Subcutaneous adipose tissue (tissue), 4 donors: ENCODE results near the gene GP1BA. TPM values are rescaled to one million over a fixed set of nuclear protein-coding genes. Genes with fewer than 3 reads are reported as not detected.

ENCODE experiments used
- small RNA-seq: library from RNA; depleted of rRNA; stranded (forward); fragments of <200 nt; gene quantifications from one replicate; pipeline ENCODE3, GENCODE V24; 2016
- total RNA-seq, 4 donors: library from RNA; depleted of rRNA; stranded (reverse); fragments of >200 nt; gene quantifications; one replicate each; pipeline ENCODE4 v1.1.0, GENCODE V29; 2016
- TF ChIP-seq, protein P1 (sequence below): fragments of 450-650 bp; IDR thresholded peaks from one replicate; pipeline ENCODE4 v1.5.1; 2016; ENCODE audit warnings: low read depth, mild to moderate bottlenecking, control low read depth, antibody characterized with exemption, moderate library complexity

Gene GP1BA
- total RNA-seq, 4 donors from 2014 or later = not detected

DNA sequence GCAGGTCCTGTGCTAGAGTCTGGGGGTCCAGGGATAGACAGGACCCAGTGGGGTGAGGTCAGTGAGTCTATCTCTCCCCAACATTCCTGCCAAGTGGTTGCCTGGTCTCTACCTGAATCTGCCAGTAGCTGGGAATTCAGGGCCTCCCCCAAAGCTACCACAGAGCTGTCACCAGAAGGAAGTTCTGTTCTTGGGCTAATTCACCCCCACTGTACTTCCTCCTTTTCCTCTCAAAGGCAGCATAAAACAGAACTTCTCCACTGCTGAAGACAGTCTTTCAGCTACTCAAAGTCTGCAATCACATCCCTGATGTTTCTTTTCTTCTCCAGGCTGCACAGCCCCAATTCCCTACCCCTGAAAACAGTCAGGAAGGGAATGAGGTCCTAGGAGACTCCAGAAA is 46.6 kb downstream of the GP1BA start:
- TF ChIP-seq, protein P1, sequence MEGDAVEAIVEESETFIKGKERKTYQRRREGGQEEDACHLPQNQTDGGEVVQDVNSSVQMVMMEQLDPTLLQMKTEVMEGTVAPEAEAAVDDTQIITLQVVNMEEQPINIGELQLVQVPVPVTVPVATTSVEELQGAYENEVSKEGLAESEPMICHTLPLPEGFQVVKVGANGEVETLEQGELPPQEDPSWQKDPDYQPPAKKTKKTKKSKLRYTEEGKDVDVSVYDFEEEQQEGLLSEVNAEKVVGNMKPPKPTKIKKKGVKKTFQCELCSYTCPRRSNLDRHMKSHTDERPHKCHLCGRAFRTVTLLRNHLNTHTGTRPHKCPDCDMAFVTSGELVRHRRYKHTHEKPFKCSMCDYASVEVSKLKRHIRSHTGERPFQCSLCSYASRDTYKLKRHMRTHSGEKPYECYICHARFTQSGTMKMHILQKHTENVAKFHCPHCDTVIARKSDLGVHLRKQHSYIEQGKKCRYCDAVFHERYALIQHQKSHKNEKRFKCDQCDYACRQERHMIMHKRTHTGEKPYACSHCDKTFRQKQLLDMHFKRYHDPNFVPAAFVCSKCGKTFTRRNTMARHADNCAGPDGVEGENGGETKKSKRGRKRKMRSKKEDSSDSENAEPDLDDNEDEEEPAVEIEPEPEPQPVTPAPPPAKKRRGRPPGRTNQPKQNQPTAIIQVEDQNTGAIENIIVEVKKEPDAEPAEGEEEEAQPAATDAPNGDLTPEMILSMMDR = no peak

DNA sequence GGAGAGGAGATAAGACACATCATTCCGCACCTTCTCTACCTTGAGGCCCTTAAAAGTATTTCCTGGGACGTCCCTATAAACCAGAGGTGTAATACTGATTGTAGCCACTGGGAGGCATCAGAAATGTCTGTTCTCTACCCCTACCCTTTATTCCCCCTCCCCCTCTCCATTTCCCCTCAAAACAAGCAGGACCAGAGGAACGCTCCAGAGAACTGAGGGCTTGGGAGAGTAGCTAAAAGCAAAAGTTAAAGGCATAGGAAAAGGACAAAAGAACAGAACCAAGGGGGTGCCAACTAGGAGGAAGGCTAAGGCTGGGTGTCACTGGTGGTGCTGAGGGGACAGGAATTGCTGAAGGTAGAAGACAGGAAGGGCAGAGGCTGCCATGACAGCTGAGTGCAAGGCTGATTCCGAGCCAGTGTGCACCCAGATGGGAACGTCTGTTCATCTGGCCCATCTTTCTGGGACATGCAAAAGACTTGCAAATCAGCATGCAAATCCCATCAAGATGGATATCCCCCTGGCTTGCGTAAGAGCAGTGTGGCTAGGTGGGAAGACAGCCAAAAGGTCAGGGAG is 48.7 kb downstream of the GP1BA start:
- TF ChIP-seq, protein P1 = no peak

DNA sequence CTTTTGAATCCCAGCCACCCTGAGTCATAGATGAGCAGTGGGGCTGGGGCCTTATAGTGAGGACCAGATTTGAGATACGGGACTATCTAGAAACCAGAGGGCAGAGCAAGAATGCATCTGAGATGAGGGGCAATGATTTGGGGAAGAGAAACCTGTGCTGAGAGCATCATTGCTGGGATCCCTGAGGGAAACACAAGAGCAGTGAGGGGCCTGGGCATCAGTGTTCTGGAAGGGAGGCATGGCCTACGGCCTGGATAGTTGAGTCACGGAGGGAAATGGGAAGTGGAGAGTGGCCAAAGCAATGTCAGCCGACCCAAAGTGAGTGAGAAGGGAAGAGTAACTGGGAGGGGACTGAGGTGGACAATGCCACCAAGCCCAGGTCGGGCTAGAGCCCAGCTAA is 50.2 kb downstream of the GP1BA start:
- TF ChIP-seq, protein P1 = no peak

Small RNA genes lying within 50 kb of the gene (small RNA-seq; reads per million reads assigned to genes)
- gene MIR6864 (not detected), gene MIR6865 (not detected)

Other genes with a start within 250 kb of the GP1BA start
- 10 to 100 TPM; 12.9 to 22.5 (median 20.4) TPM for gene PELP1, start 228.1 kb upstream of the GP1BA start, total RNA-seq
- gene ARRB2, start 221.6 kb upstream of the GP1BA start, total RNA-seq = 100 to 1,000 TPM in 1 of 4 donors, 10 to 100 TPM in 3; 36.2 to 138 (median 52.8) TPM
- 10 to 100 TPM; 16.3 to 29.6 (median 24.2) TPM for gene MED11, start 200.8 kb upstream of the GP1BA start, total RNA-seq
- 1 to 10 TPM in 2 of 4 donors, under 1 TPM in 2; 0.65 to 4.6 (median 1.0) TPM for gene ZMYND15, start 192.4 kb upstream of the GP1BA start, total RNA-seq
- gene CXCL16, start 192.3 kb upstream of the GP1BA start, total RNA-seq = 100 to 1,000 TPM in 1 of 4 donors, 10 to 100 TPM in 1, 1 to 10 TPM in 2; 9.0 to 108 (median 12.9) TPM
- gene TM4SF5, start 160.4 kb upstream of the GP1BA start, total RNA-seq = not detected
- gene VMO1, start 145.9 kb upstream of the GP1BA start, total RNA-seq = 10 to 100 TPM in 1 of 4 donors, 1 to 10 TPM in 2, not detected in 1; 4.6 to 54.9 (median 5.7) TPM
- not detected for gene GLTPD2, start 143.3 kb upstream of the GP1BA start, total RNA-seq
- 100 to 1,000 TPM; 114 to 187 (median 124) TPM for gene PSMB6, start 136.1 kb upstream of the GP1BA start, total RNA-seq
- 10 to 100 TPM; 12.6 to 25.0 (median 18.1) TPM for gene PLD2, start 125.1 kb upstream of the GP1BA start, total RNA-seq
- 10 to 100 TPM; 12.9 to 61.0 (median 28.2) TPM for gene MINK1, start 98.9 kb upstream of the GP1BA start, total RNA-seq
- gene C17orf107, start 32.7 kb upstream of the GP1BA start, total RNA-seq = 1 to 10 TPM in 2 of 4 donors, under 1 TPM in 2; 0.38 to 2.2 (median 0.87) TPM
- gene CHRNE, start 29.2 kb upstream of the GP1BA start, total RNA-seq = under 1 TPM; 0.34 to 0.94 (median 0.46) TPM
- gene SLC25A11, start 7.8 kb downstream of the GP1BA start, total RNA-seq = 10 to 100 TPM; 25.3 to 85.5 (median 27.9) TPM
- gene RNF167, start 8.0 kb downstream of the GP1BA start, total RNA-seq = 10 to 100 TPM; 21.7 to 42.0 (median 31.0) TPM
- gene PFN1, start 16.3 kb downstream of the GP1BA start, total RNA-seq = 100 to 1,000 TPM; 244 to 584 (median 435) TPM
- 1 to 10 TPM; 2.3 to 8.3 (median 3.8) TPM for gene ENO3, start 18.8 kb downstream of the GP1BA start, total RNA-seq
- gene SPAG7, start 35.5 kb downstream of the GP1BA start, total RNA-seq = 10 to 100 TPM; 37.5 to 67.6 (median 54.1) TPM
- 10 to 100 TPM; 11.4 to 21.9 (median 17.5) TPM for gene CAMTA2, start 55.4 kb downstream of the GP1BA start, total RNA-seq
- gene INCA1, start 65.2 kb downstream of the GP1BA start, total RNA-seq = 1 to 10 TPM in 3 of 4 donors, under 1 TPM in 1; 0.85 to 1.3 (median 1.1) TPM
- 100 to 1,000 TPM in 1 of 4 donors, 10 to 100 TPM in 3; 32.3 to 162 (median 65.2) TPM for gene KIF1C, start 65.7 kb downstream of the GP1BA start, total RNA-seq
- not detected for gene SLC52A1, start 103.1 kb downstream of the GP1BA start, total RNA-seq
- gene ZFP3, start 146.2 kb downstream of the GP1BA start, total RNA-seq = 1 to 10 TPM; 3.2 to 5.9 (median 4.0) TPM
- 10 to 100 TPM in 1 of 4 donors, 1 to 10 TPM in 3; 1.5 to 11.9 (median 6.0) TPM for gene ZNF232, start 179.6 kb downstream of the GP1BA start, total RNA-seq
- 1 to 10 TPM in 1 of 4 donors, under 1 TPM in 2, not detected in 1; 0.22 to 5.1 (median 0.51) TPM for gene USP6, start 183.8 kb downstream of the GP1BA start, total RNA-seq